Calu3 (cell line): ENCODE results near the gene HOXD10. TPM values are rescaled to one million over a fixed set of nuclear protein-coding genes. Genes with fewer than 3 reads are reported as not detected.

ENCODE experiments used
- BruUV-seq: library from RNA; stranded (reverse); fragments of 400-500 nt; replicated peaks from 2 replicates; lab custom pipeline; 2021; lab: Mats Ljungman, UMichigan
- CTCF ChIA-PET: fragments of 300-600 bp; sonication (Branson Sonifier 250); formaldehyde crosslinking; loops from one replicate; lab custom pipeline; 2022; ENCODE audit warnings: antibody characterized with exemption; lab: Charles Lee
- DNase-seq: peaks from one replicate; pipeline ENCODE4 v3.0.0; 2022
- H3K27ac Mint-ChIP-seq: one replicate; pipeline ENCODE4 v1.8.0; 2022; ENCODE audit warnings: mixed read lengths; ENCODE audit not compliant: unreplicated experiment
- H3K27me3 Mint-ChIP-seq: one replicate; pipeline ENCODE4 v1.8.0; 2022; ENCODE audit warnings: mixed read lengths; ENCODE audit not compliant: unreplicated experiment
- H3K36me3 Mint-ChIP-seq: one replicate; pipeline ENCODE4 v1.8.0; 2022; ENCODE audit warnings: mild to moderate bottlenecking, moderate library complexity, mixed read lengths; ENCODE audit not compliant: insufficient read depth, unreplicated experiment
- H3K4me1 Mint-ChIP-seq: one replicate; pipeline ENCODE4 v1.8.0; 2022; ENCODE audit warnings: mild to moderate bottlenecking, low read depth, mixed read lengths; ENCODE audit not compliant: unreplicated experiment
- H3K4me3 Mint-ChIP-seq: one replicate; pipeline ENCODE4 v1.8.0; 2022; ENCODE audit warnings: mild to moderate bottlenecking, low read depth, moderate library complexity, mixed read lengths; ENCODE audit not compliant: unreplicated experiment
- H3K9me3 Mint-ChIP-seq: one replicate; pipeline ENCODE4 v1.8.0; 2022; ENCODE audit warnings: low read depth, mixed read lengths; ENCODE audit not compliant: unreplicated experiment
- intact Hi-C: fragments of 100-400 bp; cut with micrococcal nuclease; formaldehyde crosslinking; loops from one replicate; pipeline ENCODE4 v1.10.0; 2022; ENCODE audit not compliant: unreplicated experiment
- total RNA-seq: library from RNA; stranded (reverse); gene quantifications from 2 replicates; pipeline ENCODE4 v1.2.3, GENCODE V29; 2022
- TF ChIP-seq, protein P1 (sequence below): fragments of 200-600 bp; IDR thresholded peaks from one replicate; pipeline ENCODE4 v1.8.0; 2022; ENCODE audit warnings: antibody characterized with exemption; ENCODE audit not compliant: unreplicated experiment

Gene HOXD10
- total RNA-seq, 1 experiment from 2014 or later: not detected

DNA sequence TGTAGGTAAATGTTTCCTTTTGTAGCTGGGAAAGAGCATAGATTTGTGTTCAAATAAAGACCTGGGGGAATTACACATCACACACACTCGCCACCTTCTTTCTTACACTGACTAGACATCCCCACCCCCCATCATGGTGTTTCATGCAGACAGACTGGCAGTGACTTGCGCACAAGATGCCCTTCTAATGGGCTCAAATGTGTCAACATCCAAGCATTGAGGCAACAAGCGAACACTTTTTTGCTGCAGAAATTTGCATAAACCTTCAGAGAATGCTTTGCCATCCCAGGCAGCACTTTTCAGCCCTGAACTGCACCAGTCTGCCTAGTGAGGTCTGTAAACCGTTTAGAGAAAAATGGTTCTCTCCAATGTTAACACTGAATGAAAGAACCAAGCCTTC, 17.5 kb downstream of the HOXD10 start:
- no TSS peak for BruUV-seq
- CTCF ChIA-PET: no interaction called here
- TF ChIP-seq, protein P1, sequence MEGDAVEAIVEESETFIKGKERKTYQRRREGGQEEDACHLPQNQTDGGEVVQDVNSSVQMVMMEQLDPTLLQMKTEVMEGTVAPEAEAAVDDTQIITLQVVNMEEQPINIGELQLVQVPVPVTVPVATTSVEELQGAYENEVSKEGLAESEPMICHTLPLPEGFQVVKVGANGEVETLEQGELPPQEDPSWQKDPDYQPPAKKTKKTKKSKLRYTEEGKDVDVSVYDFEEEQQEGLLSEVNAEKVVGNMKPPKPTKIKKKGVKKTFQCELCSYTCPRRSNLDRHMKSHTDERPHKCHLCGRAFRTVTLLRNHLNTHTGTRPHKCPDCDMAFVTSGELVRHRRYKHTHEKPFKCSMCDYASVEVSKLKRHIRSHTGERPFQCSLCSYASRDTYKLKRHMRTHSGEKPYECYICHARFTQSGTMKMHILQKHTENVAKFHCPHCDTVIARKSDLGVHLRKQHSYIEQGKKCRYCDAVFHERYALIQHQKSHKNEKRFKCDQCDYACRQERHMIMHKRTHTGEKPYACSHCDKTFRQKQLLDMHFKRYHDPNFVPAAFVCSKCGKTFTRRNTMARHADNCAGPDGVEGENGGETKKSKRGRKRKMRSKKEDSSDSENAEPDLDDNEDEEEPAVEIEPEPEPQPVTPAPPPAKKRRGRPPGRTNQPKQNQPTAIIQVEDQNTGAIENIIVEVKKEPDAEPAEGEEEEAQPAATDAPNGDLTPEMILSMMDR: no peak
- intact Hi-C loops: no loop called here
- H3K4me3 Mint-ChIP-seq: no peak overlapping the region
- DNase-seq: no peak
- H3K9me3 Mint-ChIP-seq: no peaks in the 10 kb centered on the region
- H3K36me3 Mint-ChIP-seq: no peaks in the 10 kb centered on the region
- no peaks in the 10 kb centered on the region for H3K27me3 Mint-ChIP-seq
- H3K27ac Mint-ChIP-seq: no peak overlapping the region
- no peaks in the 10 kb centered on the region for H3K4me1 Mint-ChIP-seq

DNA sequence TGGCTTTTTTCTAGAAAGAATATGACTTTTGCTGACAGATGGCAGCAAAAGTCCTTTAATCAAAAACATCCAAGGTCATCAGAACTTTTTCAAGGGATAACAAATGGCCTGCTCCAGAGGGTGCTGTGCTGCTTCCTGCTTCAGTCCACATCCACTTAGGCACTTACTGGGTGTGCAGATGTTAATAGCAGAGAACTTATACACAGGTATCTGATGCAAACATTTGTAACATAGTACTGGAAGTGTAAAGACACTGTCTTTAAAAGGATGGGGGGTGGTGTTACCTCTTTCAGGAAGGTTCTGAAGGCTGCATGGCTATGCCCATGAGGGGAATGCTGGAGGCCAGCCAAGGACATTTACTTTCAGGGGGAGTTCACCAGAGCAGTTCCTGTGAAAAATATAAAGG, 18.5 kb downstream of the HOXD10 start:
- Mint-ChIP-seq H3K9me3 (no peaks in the 10 kb centered on the region), H3K4me1 (no peaks in the 10 kb centered on the region), H3K4me3 (no peak overlapping the region), H3K36me3 (no peaks in the 10 kb centered on the region), H3K27me3 (no peaks in the 10 kb centered on the region), H3K27ac (no peak overlapping the region)
- intact Hi-C loops: no loop called here
- TF ChIP-seq, protein P1: no peak
- BruUV-seq: no TSS peak
- CTCF ChIA-PET: no interaction called here
- DNase-seq: no peak

DNA sequence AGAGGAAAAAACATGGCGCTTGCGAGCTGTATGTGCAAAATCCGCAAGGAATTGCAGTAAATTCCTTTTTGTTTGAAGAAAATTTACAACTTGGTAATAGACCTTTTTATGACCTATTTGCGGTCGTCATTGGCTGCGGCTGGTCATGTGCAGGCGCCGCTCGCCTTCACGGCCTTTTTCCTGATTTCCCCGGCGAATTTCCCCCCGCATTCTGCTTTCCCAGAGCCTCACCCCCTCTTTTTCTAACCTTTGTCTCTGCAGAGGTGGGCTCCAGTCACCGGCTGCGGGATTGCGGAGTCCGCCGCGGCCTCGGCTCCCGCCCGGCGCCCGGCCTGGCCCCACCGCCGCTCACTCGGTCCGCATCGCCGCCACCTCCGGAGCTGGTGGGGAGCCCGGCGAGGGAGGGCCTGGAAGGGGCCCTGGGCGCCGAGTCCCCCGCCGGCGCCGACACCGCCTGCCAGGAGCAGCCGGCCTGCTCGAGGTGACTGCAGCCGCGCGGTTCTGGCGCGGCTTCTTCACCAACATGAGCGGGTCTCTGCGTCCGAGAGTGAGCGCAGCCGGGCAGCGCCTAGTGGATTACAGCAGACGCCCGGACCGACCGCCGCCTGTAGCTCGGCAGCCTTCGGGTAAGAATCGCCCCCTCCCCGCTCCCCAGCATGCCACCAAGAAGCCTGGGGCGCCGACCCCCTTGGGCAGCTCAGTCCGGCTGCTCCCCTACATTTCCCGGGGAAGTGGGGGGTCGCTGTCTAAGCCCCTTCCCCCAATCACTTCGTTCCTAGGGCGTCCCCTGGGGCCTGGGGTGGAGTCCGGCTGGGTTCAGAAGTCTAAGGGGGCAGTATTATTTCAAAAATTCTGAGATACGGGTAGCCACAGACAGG, 20.0 kb downstream of the HOXD10 start:
- CTCF ChIA-PET: interaction anchor here (0.9 kb wide), 1 partner anchor 313 kb away, joined by 4 read pairs; no protein-coding TSS in a partner anchor
- intact Hi-C loops: no loop called here
- Mint-ChIP-seq H3K27ac (no peak overlapping the region), H3K27me3 (no peaks in the 10 kb centered on the region), H3K4me1 (no peaks in the 10 kb centered on the region), H3K4me3 (no peak overlapping the region), H3K36me3 (no peaks in the 10 kb centered on the region), H3K9me3 (no peaks in the 10 kb centered on the region)
- DNase-seq: no peak
- BruUV-seq: no TSS peak
- TF ChIP-seq, protein P1: no peak

DNA sequence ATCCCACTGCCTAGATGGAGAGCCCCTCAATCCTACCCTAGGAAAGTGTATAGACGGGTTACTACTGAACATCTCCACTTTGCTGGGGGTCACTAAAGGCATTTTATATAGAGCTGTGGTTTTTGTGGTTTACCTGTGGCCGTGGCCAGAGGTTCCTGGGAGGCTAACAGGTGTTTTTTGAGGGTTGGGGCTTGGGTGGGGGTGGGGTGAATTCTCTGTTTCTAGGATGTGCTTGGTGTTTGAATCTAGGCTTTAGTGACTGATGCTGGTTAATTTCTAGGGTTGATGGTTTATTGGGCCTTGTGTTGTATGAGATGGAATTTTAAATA, 20.6 kb downstream of the HOXD10 start:
- no peaks in the 10 kb centered on the region for H3K9me3 Mint-ChIP-seq
- no peaks in the 10 kb centered on the region for H3K36me3 Mint-ChIP-seq
- CTCF ChIA-PET: interaction anchor here (0.9 kb wide), 1 partner anchor 312 kb away, joined by 4 read pairs; no protein-coding TSS in a partner anchor
- intact Hi-C loops: no loop called here
- H3K4me1 Mint-ChIP-seq: no peaks in the 10 kb centered on the region
- H3K4me3 Mint-ChIP-seq: no peak overlapping the region
- no TSS peak for BruUV-seq
- H3K27me3 Mint-ChIP-seq: no peaks in the 10 kb centered on the region
- H3K27ac Mint-ChIP-seq: no peak overlapping the region
- no peak for DNase-seq
- TF ChIP-seq, protein P1: no peak
